H1 (cell line): Measurements from ENCODE around the gene ADAMTS16.

Experiments
- EP300 ChIP-seq, 2 experiments: IDR thresholded peaks; 1 replicate in 1 of 2; 2 replicates in 1 of 2; pipeline ENCODE4 v1.6.1; 2011 to 2012; ENCODE audit warnings: low read depth in 2 of 2, low read length in 2 of 2, mild to moderate bottlenecking in 2 of 2, borderline replicate concordance in 1 of 2, inconsistent platforms in 1 of 2, moderate library complexity in 1 of 2
- SIN3A ChIP-seq, 2 experiments: IDR thresholded peaks in 1 of 2; conservative IDR thresholded peaks in 1 of 2; 2 replicates each; pipeline ENCODE4 v1.6.1; 2011 to 2012; ENCODE audit warnings: low read length in 2 of 2, improper control_type of control experiment in 1 of 2, low read depth in 1 of 2, mild to moderate bottlenecking in 1 of 2
- SP1 ChIP-seq: IDR thresholded peaks from 2 replicates; pipeline ENCODE4 v1.6.1; 2011; ENCODE audit warnings: low read depth, low read length
- SRF ChIP-seq: IDR thresholded peaks from 2 replicates; pipeline ENCODE4 v1.6.1; 2011; ENCODE audit warnings: mild to moderate bottlenecking, low read depth, low read length, moderate library complexity
- TAF7 ChIP-seq: optimal IDR thresholded peaks from 2 replicates; pipeline ENCODE3; 2011; ENCODE audit warnings: low read depth, mild to moderate bottlenecking, inconsistent platforms, low read length, moderate library complexity, borderline replicate concordance
- TF ChIP-seq, protein P1 (sequence below): IDR thresholded peaks from 2 replicates; pipeline ENCODE4 v1.6.1; 2012; ENCODE audit warnings: inconsistent platforms
- TF ChIP-seq, protein P2 (sequence below), 3 experiments: IDR thresholded peaks; 1 replicate in 2 of 3; 2 replicates in 1 of 3; pipeline versions ENCODE4 v1.5.1 to v1.6.1; 2011; ENCODE audit warnings: low read length in 3 of 3, mild to moderate bottlenecking in 3 of 3, inconsistent platforms in 2 of 3, low read depth in 1 of 3, moderate library complexity in 1 of 3; ENCODE audit not compliant: insufficient read depth in 1 of 3; ENCODE audit errors: control extremely low read depth in 1 of 3

GRCh38 chr5:5200133-5200532 lies 60.0 kb downstream of the ADAMTS16 start:
- TF ChIP-seq TAF7 (no peak), SP1 (no peak), SRF (no peak), EP300 (IDR thresholded peaks at IDR 0.05; ENCODE audit: borderline replicate concordance in 1 of 2, low read depth in 2 of 2, low read length in 2 of 2) (no peak), SIN3A (conservative IDR thresholded peaks at IDR 0.05 in 1 of 2, IDR thresholded peaks at IDR 0.05 in 1 of 2; ENCODE audit: low read depth in 1 of 2, low read length in 2 of 2) (no peak)
- TF ChIP-seq, protein P1, sequence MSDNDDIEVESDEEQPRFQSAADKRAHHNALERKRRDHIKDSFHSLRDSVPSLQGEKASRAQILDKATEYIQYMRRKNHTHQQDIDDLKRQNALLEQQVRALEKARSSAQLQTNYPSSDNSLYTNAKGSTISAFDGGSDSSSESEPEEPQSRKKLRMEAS, result no peak
- TF ChIP-seq, protein P2, sequence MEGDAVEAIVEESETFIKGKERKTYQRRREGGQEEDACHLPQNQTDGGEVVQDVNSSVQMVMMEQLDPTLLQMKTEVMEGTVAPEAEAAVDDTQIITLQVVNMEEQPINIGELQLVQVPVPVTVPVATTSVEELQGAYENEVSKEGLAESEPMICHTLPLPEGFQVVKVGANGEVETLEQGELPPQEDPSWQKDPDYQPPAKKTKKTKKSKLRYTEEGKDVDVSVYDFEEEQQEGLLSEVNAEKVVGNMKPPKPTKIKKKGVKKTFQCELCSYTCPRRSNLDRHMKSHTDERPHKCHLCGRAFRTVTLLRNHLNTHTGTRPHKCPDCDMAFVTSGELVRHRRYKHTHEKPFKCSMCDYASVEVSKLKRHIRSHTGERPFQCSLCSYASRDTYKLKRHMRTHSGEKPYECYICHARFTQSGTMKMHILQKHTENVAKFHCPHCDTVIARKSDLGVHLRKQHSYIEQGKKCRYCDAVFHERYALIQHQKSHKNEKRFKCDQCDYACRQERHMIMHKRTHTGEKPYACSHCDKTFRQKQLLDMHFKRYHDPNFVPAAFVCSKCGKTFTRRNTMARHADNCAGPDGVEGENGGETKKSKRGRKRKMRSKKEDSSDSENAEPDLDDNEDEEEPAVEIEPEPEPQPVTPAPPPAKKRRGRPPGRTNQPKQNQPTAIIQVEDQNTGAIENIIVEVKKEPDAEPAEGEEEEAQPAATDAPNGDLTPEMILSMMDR (IDR thresholded peaks at IDR 0.05; ENCODE audit: control extremely low read depth in 1 of 3, insufficient read depth in 1 of 3, low read depth in 1 of 3, low read length in 3 of 3), result no peak
